Tibial nerve (tissue), 4 donors: Measurements from ENCODE around the gene SDK1. TPM values are rescaled to one million over a fixed set of nuclear protein-coding genes. Genes with fewer than 3 reads are reported as not detected.

ENCODE experiments used
- DNase-seq, 2 donors: peaks; one replicate each; pipeline ENCODE4 v3.0.0-alpha.2; 2019; ENCODE audit warnings: low spot score in 2 of 2
- H3K27ac ChIP-seq, 4 donors: fragments of 200-600 bp; sonication (generic) in 3 of 4; one replicate each; pipeline ENCODE4 v1.5.1; 2017 to 2019; ENCODE audit warnings: mild to moderate bottlenecking in 1 of 4
- H3K27me3 ChIP-seq, 2 donors: fragments of 200-600 bp; sonication (generic) in 1 of 2; one replicate each; pipeline versions ENCODE4 v1.5.1 to v1.6.0; 2017 to 2019
- H3K36me3 ChIP-seq, 3 donors: fragments of 200-600 bp; sonication (generic); one replicate each; pipeline ENCODE4 v1.5.1; 2018 to 2019
- H3K4me1 ChIP-seq, 4 donors: fragments of 200-600 bp; sonication (generic) in 3 of 4; one replicate each; pipeline ENCODE4 v1.5.1; 2017 to 2019
- H3K4me3 ChIP-seq, 4 donors: fragments of 200-600 bp; sonication (generic) in 3 of 4; one replicate each; pipeline ENCODE4 v1.5.1; 2017 to 2019; ENCODE audit warnings: mild to moderate bottlenecking in 1 of 4, moderate library complexity in 1 of 4
- H3K9me3 ChIP-seq, 4 donors: fragments of 200-600 bp; sonication (generic) in 3 of 4; one replicate each; pipeline ENCODE4 v1.5.1; 2017 to 2019
- EP300 ChIP-seq, 2 donors: sonication (generic); formaldehyde crosslinking; IDR thresholded peaks; one replicate each; pipeline ENCODE4 v1.6.1; 2017; ENCODE audit warnings: antibody characterized with exemption in 2 of 2, mild to moderate bottlenecking in 1 of 2
- POLR2A ChIP-seq, 2 donors: fragments of 450-650 bp; IDR thresholded peaks; one replicate each; pipeline ENCODE4 v1.6.1; 2017; ENCODE audit warnings: antibody characterized with exemption in 2 of 2, mild to moderate bottlenecking in 2 of 2, moderate library complexity in 2 of 2
- WGBS, 2 donors: methylation state at CpG; one replicate each; pipeline ENCODE4 v1.1.5; 2018; 5-methylcytosine and 5-hydroxymethylcytosine counted together
- total RNA-seq, 4 donors: library from RNA; depleted of rRNA; stranded (reverse); fragments of >200 nt; gene quantifications; one replicate each; pipeline ENCODE4 v1.1.0, GENCODE V29; 2016
- TF ChIP-seq, protein P1 (sequence below), 5 experiments: fragments of 200-600 bp in 3 of 5; fragments of 450-650 bp in 2 of 5; sonication (generic) in 3 of 5; IDR thresholded peaks; one replicate each; pipeline ENCODE4 v1.5.1; 2016 to 2019; ENCODE audit warnings: antibody characterized with exemption in 5 of 5, mild to moderate bottlenecking in 3 of 5, moderate library complexity in 2 of 5

Gene SDK1, protein sequence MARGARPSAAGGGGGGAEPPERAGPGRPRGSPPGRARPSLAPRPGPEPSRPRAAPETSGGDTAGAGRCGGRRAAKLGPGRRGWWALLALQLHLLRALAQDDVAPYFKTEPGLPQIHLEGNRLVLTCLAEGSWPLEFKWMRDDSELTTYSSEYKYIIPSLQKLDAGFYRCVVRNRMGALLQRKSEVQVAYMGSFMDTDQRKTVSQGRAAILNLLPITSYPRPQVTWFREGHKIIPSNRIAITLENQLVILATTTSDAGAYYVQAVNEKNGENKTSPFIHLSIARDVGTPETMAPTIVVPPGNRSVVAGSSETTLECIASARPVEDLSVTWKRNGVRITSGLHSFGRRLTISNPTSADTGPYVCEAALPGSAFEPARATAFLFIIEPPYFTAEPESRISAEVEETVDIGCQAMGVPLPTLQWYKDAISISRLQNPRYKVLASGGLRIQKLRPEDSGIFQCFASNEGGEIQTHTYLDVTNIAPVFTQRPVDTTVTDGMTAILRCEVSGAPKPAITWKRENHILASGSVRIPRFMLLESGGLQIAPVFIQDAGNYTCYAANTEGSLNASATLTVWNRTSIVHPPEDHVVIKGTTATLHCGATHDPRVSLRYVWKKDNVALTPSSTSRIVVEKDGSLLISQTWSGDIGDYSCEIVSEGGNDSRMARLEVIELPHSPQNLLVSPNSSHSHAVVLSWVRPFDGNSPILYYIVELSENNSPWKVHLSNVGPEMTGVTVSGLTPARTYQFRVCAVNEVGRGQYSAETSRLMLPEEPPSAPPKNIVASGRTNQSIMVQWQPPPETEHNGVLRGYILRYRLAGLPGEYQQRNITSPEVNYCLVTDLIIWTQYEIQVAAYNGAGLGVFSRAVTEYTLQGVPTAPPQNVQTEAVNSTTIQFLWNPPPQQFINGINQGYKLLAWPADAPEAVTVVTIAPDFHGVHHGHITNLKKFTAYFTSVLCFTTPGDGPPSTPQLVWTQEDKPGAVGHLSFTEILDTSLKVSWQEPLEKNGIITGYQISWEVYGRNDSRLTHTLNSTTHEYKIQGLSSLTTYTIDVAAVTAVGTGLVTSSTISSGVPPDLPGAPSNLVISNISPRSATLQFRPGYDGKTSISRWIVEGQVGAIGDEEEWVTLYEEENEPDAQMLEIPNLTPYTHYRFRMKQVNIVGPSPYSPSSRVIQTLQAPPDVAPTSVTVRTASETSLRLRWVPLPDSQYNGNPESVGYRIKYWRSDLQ (N-terminal part only)
- 10 to 100 TPM in 3 of 4 donors, 1 to 10 TPM in 1; 8.2 to 16.2 (median 12.9) TPM for total RNA-seq

DNA sequence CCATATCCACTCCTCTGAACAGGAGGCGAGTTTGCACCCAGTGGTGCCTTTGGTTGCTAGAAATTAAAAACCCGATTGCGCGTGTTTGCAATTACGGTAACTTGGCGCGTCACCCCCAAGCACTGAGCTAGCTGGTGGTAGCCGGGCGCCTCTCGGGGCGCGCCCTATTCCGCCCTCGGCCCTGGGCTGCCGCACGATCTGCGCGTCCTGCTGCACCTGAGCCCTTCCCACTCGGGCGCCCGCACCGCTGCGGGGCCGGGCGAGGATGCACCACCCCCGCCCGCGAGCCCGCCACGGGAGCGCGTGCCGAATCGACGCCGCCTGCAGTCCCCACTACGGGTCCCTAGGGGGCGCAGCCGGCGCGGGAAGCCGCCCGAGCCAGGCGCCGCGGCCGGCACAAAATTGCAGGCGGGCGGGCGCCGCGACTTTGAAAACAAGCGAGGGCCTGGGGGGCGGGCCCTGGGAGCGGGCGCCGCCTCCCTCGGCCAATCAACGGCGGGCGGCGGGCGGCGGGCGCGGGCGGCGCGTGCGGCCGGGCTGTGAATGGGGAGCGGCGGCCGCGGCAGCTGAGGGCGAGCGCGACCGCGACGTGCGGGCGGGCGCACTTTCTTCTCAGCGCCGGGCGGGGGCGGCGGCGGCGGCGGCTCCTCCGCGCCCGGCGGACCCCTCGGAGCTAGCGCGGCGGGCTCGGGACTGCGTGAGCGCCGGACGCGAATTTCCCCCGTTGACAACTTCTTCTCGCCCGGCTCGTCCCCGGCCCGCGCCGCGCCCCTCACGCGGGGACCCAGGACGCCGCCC lies at the start of gene SDK1:
Gene SDK1 (plus strand): TSS at position 602 of the 798 bp plus-strand sequence. CDS start 335 bp downstream, outside the sequence.
- peak in 1 of 2 donors; percentile 24 for TF ChIP-seq EP300 (IDR thresholded peaks at IDR 0.05)
- TF ChIP-seq POLR2A (IDR thresholded peaks at IDR 0.05), result peak in 1 of 2 donors; percentile 70
- TF ChIP-seq, protein P1, sequence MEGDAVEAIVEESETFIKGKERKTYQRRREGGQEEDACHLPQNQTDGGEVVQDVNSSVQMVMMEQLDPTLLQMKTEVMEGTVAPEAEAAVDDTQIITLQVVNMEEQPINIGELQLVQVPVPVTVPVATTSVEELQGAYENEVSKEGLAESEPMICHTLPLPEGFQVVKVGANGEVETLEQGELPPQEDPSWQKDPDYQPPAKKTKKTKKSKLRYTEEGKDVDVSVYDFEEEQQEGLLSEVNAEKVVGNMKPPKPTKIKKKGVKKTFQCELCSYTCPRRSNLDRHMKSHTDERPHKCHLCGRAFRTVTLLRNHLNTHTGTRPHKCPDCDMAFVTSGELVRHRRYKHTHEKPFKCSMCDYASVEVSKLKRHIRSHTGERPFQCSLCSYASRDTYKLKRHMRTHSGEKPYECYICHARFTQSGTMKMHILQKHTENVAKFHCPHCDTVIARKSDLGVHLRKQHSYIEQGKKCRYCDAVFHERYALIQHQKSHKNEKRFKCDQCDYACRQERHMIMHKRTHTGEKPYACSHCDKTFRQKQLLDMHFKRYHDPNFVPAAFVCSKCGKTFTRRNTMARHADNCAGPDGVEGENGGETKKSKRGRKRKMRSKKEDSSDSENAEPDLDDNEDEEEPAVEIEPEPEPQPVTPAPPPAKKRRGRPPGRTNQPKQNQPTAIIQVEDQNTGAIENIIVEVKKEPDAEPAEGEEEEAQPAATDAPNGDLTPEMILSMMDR (IDR thresholded peaks at IDR 0.05), result peak; percentile 89 to 99 (median 98)

DNA sequence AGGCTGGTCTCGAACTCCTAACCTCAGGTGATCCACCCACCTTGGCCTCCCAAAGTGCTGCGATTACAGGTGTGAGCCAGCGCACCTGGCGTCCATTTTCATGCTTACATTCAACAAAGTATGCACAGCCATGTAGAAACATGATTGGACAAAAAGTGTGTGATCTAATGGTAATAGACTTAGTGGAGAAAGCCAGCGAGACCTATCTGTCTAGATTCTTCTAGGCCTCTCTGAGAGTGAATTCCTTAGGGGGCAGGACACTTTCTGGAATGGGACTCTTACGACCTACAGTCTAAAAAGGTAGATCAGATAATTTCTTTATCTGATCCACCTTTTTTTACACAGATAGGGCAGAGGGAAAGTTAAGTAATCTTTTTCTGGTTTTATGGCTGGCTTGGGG lies 46.3 kb upstream of the SDK1 start:
- no peaks in the 10 kb centered on the region for H3K27me3 ChIP-seq
- no peaks in the 10 kb centered on the region for H3K4me1 ChIP-seq
- H3K27ac ChIP-seq, result no peak overlapping the region
- no peak overlapping the region for H3K4me3 ChIP-seq
- H3K36me3 ChIP-seq, result no peaks in the 10 kb centered on the region
- 84 to 89% methylated on average over 6 of the region's 6 CpGs for WGBS, 2 donors
- no peak for DNase-seq
- H3K9me3 ChIP-seq, result no peaks in the 10 kb centered on the region
- TF ChIP-seq, protein P1 (IDR thresholded peaks at IDR 0.05), result no peak
- TF ChIP-seq POLR2A (IDR thresholded peaks at IDR 0.05) (no peak), EP300 (IDR thresholded peaks at IDR 0.05) (no peak)

More for the DNA sequence above, at the start of gene SDK1:
- H3K4me3 ChIP-seq, result peak within 1 kb of the TSS; percentile 49 to 72 (median 56)
- DNase-seq, result peak; percentile 81 to 87
- peak within 1 kb of the TSS; percentile 18 to 80 (median 50) for H3K27ac ChIP-seq
- H3K4me1 ChIP-seq, result peaks cover 0 to 23% (median 6%) of the 10 kb centered on the region in 4 donors
- H3K9me3 ChIP-seq, result no peaks in the 10 kb centered on the region
- WGBS, 2 donors, result 0 to 1% methylated on average over 7 to 44 of the region's 119 CpGs
- H3K36me3 ChIP-seq, result no peaks in the 10 kb centered on the region
- no peaks in the 10 kb centered on the region for H3K27me3 ChIP-seq

DNA sequence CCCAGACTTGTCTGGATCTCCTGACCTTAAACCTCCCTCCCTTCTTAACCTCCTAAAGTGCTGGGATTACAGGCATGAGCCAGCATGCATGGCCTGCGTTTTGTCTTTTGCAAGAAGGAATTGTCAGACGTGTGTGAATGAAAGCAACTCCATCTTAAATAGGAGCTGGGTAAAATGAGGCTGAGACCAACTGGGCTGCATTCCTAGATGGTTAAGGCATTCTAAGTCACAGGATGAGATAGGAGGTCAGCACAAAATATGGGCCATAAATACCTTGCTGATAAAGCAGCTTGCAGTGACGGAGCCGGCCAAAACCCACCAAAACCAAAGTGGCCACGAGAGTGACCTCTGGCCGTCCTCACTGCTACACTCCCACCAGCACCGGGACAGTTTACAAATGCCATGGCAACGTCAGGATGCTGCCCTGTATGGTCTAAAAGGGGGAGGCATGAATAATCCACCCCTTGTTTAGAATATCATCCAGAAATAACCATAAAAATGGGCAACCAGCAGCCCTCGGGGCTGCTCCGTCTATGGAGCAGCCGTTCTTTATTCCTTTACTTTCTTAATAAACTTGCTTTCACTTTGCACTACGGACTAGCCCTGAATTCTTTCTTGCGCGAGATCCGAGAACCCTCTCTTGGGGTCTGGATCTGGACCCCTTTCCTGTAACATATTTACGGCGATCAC lies 41.2 kb upstream of the SDK1 start:
- peak overlapping the region; percentile 30 to 50 (median 35) for H3K4me3 ChIP-seq
- H3K4me1 ChIP-seq, result no peaks in the 10 kb centered on the region
- no peaks in the 10 kb centered on the region for H3K36me3 ChIP-seq
- WGBS, 2 donors, result 18 to 19% methylated on average over 17 of the region's 17 CpGs
- DNase-seq, result no peak
- TF ChIP-seq, protein P1 (IDR thresholded peaks at IDR 0.05), result no peak
- TF ChIP-seq POLR2A (IDR thresholded peaks at IDR 0.05), result no peak
- no peak for TF ChIP-seq EP300 (IDR thresholded peaks at IDR 0.05)
- no peaks in the 10 kb centered on the region for H3K27me3 ChIP-seq
- no peaks in the 10 kb centered on the region for H3K9me3 ChIP-seq
- peak overlapping the region in 1 of 4 donors; percentile 18 for H3K27ac ChIP-seq

DNA sequence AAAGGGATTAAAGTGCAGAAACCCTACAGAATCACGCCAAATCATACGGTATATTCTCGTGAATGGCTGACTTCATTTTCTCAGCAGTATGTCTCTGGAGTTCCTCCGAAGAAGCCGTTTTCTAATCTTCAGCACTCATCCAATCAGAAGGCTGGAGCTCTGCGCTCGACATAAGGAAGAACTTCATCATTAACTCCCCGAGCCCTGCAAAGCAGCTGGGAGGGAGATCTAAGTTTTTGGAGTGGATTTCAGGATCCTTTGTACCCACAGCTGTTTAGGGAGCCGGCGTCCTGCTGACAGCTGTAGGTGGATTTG lies 40.7 kb upstream of the SDK1 start:
- TF ChIP-seq POLR2A (IDR thresholded peaks at IDR 0.05) (no peak), EP300 (IDR thresholded peaks at IDR 0.05) (no peak)
- TF ChIP-seq, protein P1 (IDR thresholded peaks at IDR 0.05), result no peak
- Histone ChIP-seq H3K36me3 (no peaks in the 10 kb centered on the region), H3K4me1 (no peaks in the 10 kb centered on the region), H3K27me3 (no peaks in the 10 kb centered on the region), H3K4me3 (peak overlapping the region; percentile 30 to 50 (median 35)), H3K27ac (peak overlapping the region in 1 of 4 donors; percentile 18), H3K9me3 (no peaks in the 10 kb centered on the region)
- 21 to 22% methylated on average over 10 of the region's 10 CpGs for WGBS, 2 donors
- DNase-seq, result no peak
